Transverse colon (tissue), 4 donors: ENCODE measurements around the gene PGPEP1. TPM values are rescaled to one million over a fixed set of nuclear protein-coding genes. Genes with fewer than 3 reads are reported as not detected.

ENCODE experiments used
- DNase-seq: peaks from one replicate; pipeline ENCODE4 v3.0.0-alpha.2; 2019
- H3K27ac ChIP-seq, 4 donors: fragments of 200-600 bp; sonication (generic); 2 replicates each; pipeline ENCODE4 v1.5.1; 2016 to 2018; ENCODE audit warnings: inconsistent platforms in 4 of 4
- H3K27me3 ChIP-seq: fragments of 200-600 bp; sonication (generic); 2 replicates; pipeline ENCODE4 v1.5.1; 2017; ENCODE audit warnings: inconsistent platforms
- H3K36me3 ChIP-seq, 4 donors: fragments of 200-600 bp; sonication (generic); 2 replicates each; pipeline ENCODE4 v1.5.1; 2017 to 2019; ENCODE audit warnings: inconsistent platforms in 4 of 4
- H3K4me1 ChIP-seq, 4 donors: fragments of 200-600 bp; sonication (generic); 2 replicates each; pipeline ENCODE4 v1.5.1; 2017 to 2020; ENCODE audit warnings: inconsistent platforms in 4 of 4
- H3K4me3 ChIP-seq, 4 donors: fragments of 200-600 bp; sonication (generic); 1 replicate in 1 of 4; 2 replicates in 3 of 4; pipeline versions ENCODE4 v1.5.1 to v1.6.1; 2017 to 2019; ENCODE audit warnings: inconsistent platforms in 4 of 4
- H3K9me3 ChIP-seq, 2 donors: fragments of 200-600 bp; sonication (generic); 2 replicates each; pipeline ENCODE4 v1.5.1; 2017 to 2019; ENCODE audit warnings: inconsistent platforms in 2 of 2
- CTCF ChIP-seq, 5 experiments: fragments of 200-600 bp in 3 of 5; fragments of 450-650 bp in 2 of 5; sonication (generic) in 3 of 5; IDR thresholded peaks; 1 replicate in 2 of 5; 2 replicates in 3 of 5; pipeline ENCODE4 v1.5.1; 2016 to 2017; ENCODE audit warnings: antibody characterized with exemption in 5 of 5, inconsistent platforms in 3 of 5, mild to moderate bottlenecking in 2 of 5, moderate library complexity in 1 of 5
- EP300 ChIP-seq: sonication (generic); formaldehyde crosslinking; IDR thresholded peaks from one replicate; pipeline ENCODE4 v1.6.1; 2017; ENCODE audit warnings: antibody characterized with exemption, low read depth
- POLR2A ChIP-seq: fragments of 450-650 bp; IDR thresholded peaks from one replicate; pipeline ENCODE4 v1.6.1; 2016; ENCODE audit warnings: antibody characterized with exemption, mild to moderate bottlenecking, moderate library complexity
- POLR2AphosphoS5 ChIP-seq, 3 donors: sonication (generic); formaldehyde crosslinking; IDR thresholded peaks; one replicate each; pipeline ENCODE4 v1.6.1; 2016; ENCODE audit warnings: antibody characterized with exemption in 3 of 3
- WGBS, 2 donors: methylation state at CpG; one replicate each; pipeline ENCODE4 v1.1.5; 2018; ENCODE audit warnings: low coverage in 1 of 2; 5-methylcytosine and 5-hydroxymethylcytosine counted together
- in situ Hi-C, 4 donors: fragments of 200-750 bp; cut with MboI; loops; one replicate each; pipeline versions ENCODE4 v1.15.0 to v1.15.1; 2017; ENCODE audit warnings: low sequenced_read_pairs in 3 of 4, low pct_ligation_motif_present in 1 of 4, low pct_unique_long_range_greater_than_20kb in 1 of 4
- intact Hi-C: fragments of 100-400 bp; cut with DNase I; formaldehyde crosslinking; loops from one replicate; pipeline ENCODE4 v1.15.1; 2023; ENCODE audit warnings: low total_unique reads
- total RNA-seq, 4 donors: library from RNA; depleted of rRNA; stranded (reverse); fragments of >200 nt; gene quantifications; one replicate each; pipeline ENCODE4 v1.1.0, GENCODE V29; 2016

The PGPEP1 gene
- total RNA-seq, 4 donors from 2014 or later: 59.7 to 110 (median 73.0) TPM

GRCh38 chr19:18308948-18309325 lies 31.5 kb upstream of the PGPEP1 start:
- TF ChIP-seq CTCF (IDR thresholded peaks at IDR 0.05) (no peak), POLR2A (no peak), EP300 (no peak), POLR2AphosphoS5 (IDR thresholded peaks at IDR 0.05) (no peak)
- peaks cover 15 to 70% (median 46%) of the 10 kb centered on the region in 4 donors for H3K4me1 ChIP-seq
- intact Hi-C loops: no loop called here
- H3K36me3 ChIP-seq: peaks cover 0 to 15% (median 0%) of the 10 kb centered on the region in 4 donors
- peak overlapping the region in 1 of 4 donors; percentile 3 for H3K27ac ChIP-seq
- H3K27me3 ChIP-seq: no peaks in the 10 kb centered on the region
- in situ Hi-C loops: no loop called here
- no peak overlapping the region for H3K4me3 ChIP-seq
- no peak for DNase-seq
- H3K9me3 ChIP-seq: no peaks in the 10 kb centered on the region
- WGBS, 2 donors: 89% methylated on average over 7 of the region's 7 CpGs; no CpG with 5 or more reads in 1 of the 2 donors

- Histone ChIP-seq H3K4me3 (no peak overlapping the region), H3K9me3 (no peaks in the 10 kb centered on the region), H3K27ac (peak overlapping the region in 1 of 4 donors; percentile 66), H3K27me3 (no peaks in the 10 kb centered on the region), H3K36me3 (peaks cover 0 to 15% (median 0%) of the 10 kb centered on the region in 4 donors), H3K4me1 (peaks cover 12 to 64% (median 40%) of the 10 kb centered on the region in 4 donors)
- 95% methylated on average over 33 of the region's 33 CpGs; no CpG with 5 or more reads in 1 of the 2 donors for WGBS, 2 donors
- TF ChIP-seq POLR2AphosphoS5 (IDR thresholded peaks at IDR 0.05): no peak
- in situ Hi-C loops (no loop called here), intact Hi-C loops (no loop called here)
- no peak for DNase-seq
Measured at GRCh38 chr19:18309525-18310064, 30.8 kb upstream of the PGPEP1 start.

- TF ChIP-seq EP300 (peak; percentile 51), CTCF (IDR thresholded peaks at IDR 0.05) (no peak), POLR2AphosphoS5 (IDR thresholded peaks at IDR 0.05) (peak in 2 of 3 donors; percentile 15), POLR2A (no peak)
- 81% methylated on average over 23 of the region's 23 CpGs; no CpG with 5 or more reads in 1 of the 2 donors for WGBS, 2 donors
Measured at GRCh38 chr19:18310118-18310909, 30.1 kb upstream of the PGPEP1 start.

GRCh38 chr19:18310966-18311365 lies 29.4 kb upstream of the PGPEP1 start:
- peak overlapping the region; percentile 14 to 66 (median 58) for H3K27ac ChIP-seq
- TF ChIP-seq CTCF (IDR thresholded peaks at IDR 0.05) (no peak), POLR2A (no peak), EP300 (no peak), POLR2AphosphoS5 (IDR thresholded peaks at IDR 0.05) (no peak)
- no peak for DNase-seq

More at GRCh38 chr19:18310118-18310909, 30.1 kb upstream of the PGPEP1 start:
- in situ Hi-C loops (no loop called here), intact Hi-C loops (no loop called here)
- Histone ChIP-seq H3K36me3 (peaks cover 0 to 15% (median 0%) of the 10 kb centered on the region in 4 donors), H3K9me3 (no peaks in the 10 kb centered on the region), H3K4me1 (peaks cover 8 to 58% (median 34%) of the 10 kb centered on the region in 4 donors), H3K4me3 (no peak overlapping the region), H3K27me3 (no peaks in the 10 kb centered on the region), H3K27ac (peak overlapping the region; percentile 14 to 66 (median 58))
- DNase-seq: peak; percentile 66

More at GRCh38 chr19:18310966-18311365, 29.4 kb upstream of the PGPEP1 start:
- intact Hi-C loops (no loop called here), in situ Hi-C loops (no loop called here)
- peaks cover 0 to 15% (median 0%) of the 10 kb centered on the region in 4 donors for H3K36me3 ChIP-seq
- H3K4me1 ChIP-seq: peaks cover 3 to 52% (median 30%) of the 10 kb centered on the region in 4 donors
- no peak overlapping the region for H3K4me3 ChIP-seq
- H3K9me3 ChIP-seq: no peaks in the 10 kb centered on the region
- H3K27me3 ChIP-seq: no peaks in the 10 kb centered on the region
- 81% methylated on average over 13 of the region's 13 CpGs; no CpG with 5 or more reads in 1 of the 2 donors for WGBS, 2 donors
